ENCODE results near the gene SLC9A7. TPM values are rescaled to one million over a fixed set of nuclear protein-coding genes. Genes with fewer than 3 reads are reported as not detected.

Gene SLC9A7
- total RNA-seq, 1 donor from 2014 or later, result 5.0 TPM

GRCh38 chrX:46739736-46740135 is 19.2 kb downstream of the SLC9A7 start:
- no peak overlapping the region for H3K27ac Mint-ChIP-seq (ENCODE audit: unreplicated experiment)
- H3K4me3 Mint-ChIP-seq (ENCODE audit: unreplicated experiment), result no peak overlapping the region
- no peaks in the 10 kb centered on the region for H3K4me1 Mint-ChIP-seq (ENCODE audit: low read depth, unreplicated experiment)
- H3K9me3 Mint-ChIP-seq (ENCODE audit: unreplicated experiment), result peaks cover 2% of the 10 kb centered on the region
- DNase-seq, result no peak
- no peak for TF ChIP-seq CTCF (IDR thresholded peaks at IDR 0.05; ENCODE audit: partially characterized antibody, unreplicated experiment)
- peaks cover 15% of the 10 kb centered on the region for H3K36me3 Mint-ChIP-seq (ENCODE audit: unreplicated experiment)
- H3K27me3 Mint-ChIP-seq (ENCODE audit: unreplicated experiment), result no peaks in the 10 kb centered on the region

GRCh38 chrX:46737462-46737861 is 21.5 kb downstream of the SLC9A7 start:
- H3K9me3 Mint-ChIP-seq (ENCODE audit: unreplicated experiment), result peaks cover 2% of the 10 kb centered on the region
- H3K36me3 Mint-ChIP-seq (ENCODE audit: unreplicated experiment), result peaks cover 15% of the 10 kb centered on the region
- TF ChIP-seq CTCF (IDR thresholded peaks at IDR 0.05; ENCODE audit: partially characterized antibody, unreplicated experiment), result no peak
- H3K27ac Mint-ChIP-seq (ENCODE audit: unreplicated experiment), result no peak overlapping the region
- H3K4me1 Mint-ChIP-seq (ENCODE audit: low read depth, unreplicated experiment), result no peaks in the 10 kb centered on the region
- no peak for DNase-seq
- no peaks in the 10 kb centered on the region for H3K27me3 Mint-ChIP-seq (ENCODE audit: unreplicated experiment)
- H3K4me3 Mint-ChIP-seq (ENCODE audit: unreplicated experiment), result no peak overlapping the region

- Mint-ChIP-seq H3K4me1 (ENCODE audit: low read depth, unreplicated experiment) (no peaks in the 10 kb centered on the region), H3K4me3 (ENCODE audit: unreplicated experiment) (no peak overlapping the region), H3K27ac (ENCODE audit: unreplicated experiment) (no peak overlapping the region), H3K36me3 (ENCODE audit: unreplicated experiment) (peaks cover 15% of the 10 kb centered on the region), H3K27me3 (ENCODE audit: unreplicated experiment) (no peaks in the 10 kb centered on the region), H3K9me3 (ENCODE audit: unreplicated experiment) (peaks cover 2% of the 10 kb centered on the region)
- TF ChIP-seq CTCF (IDR thresholded peaks at IDR 0.05; ENCODE audit: partially characterized antibody, unreplicated experiment), result no peak
- DNase-seq, result no peak
Measured at GRCh38 chrX:46737041-46737440, 21.9 kb downstream of the SLC9A7 start.

- no peaks in the 10 kb centered on the region for H3K27me3 Mint-ChIP-seq (ENCODE audit: unreplicated experiment)
Measured at GRCh38 chrX:46735622-46736021, 23.3 kb downstream of the SLC9A7 start.

GRCh38 chrX:46733226-46733625 is 25.7 kb downstream of the SLC9A7 start:
- Mint-ChIP-seq H3K27me3 (ENCODE audit: unreplicated experiment) (no peaks in the 10 kb centered on the region), H3K27ac (ENCODE audit: unreplicated experiment) (no peak overlapping the region), H3K4me3 (ENCODE audit: unreplicated experiment) (no peak overlapping the region), H3K9me3 (ENCODE audit: unreplicated experiment) (peaks cover 2% of the 10 kb centered on the region), H3K4me1 (ENCODE audit: low read depth, unreplicated experiment) (no peaks in the 10 kb centered on the region), H3K36me3 (ENCODE audit: unreplicated experiment) (peaks cover 15% of the 10 kb centered on the region)
- no peak for TF ChIP-seq CTCF (IDR thresholded peaks at IDR 0.05; ENCODE audit: partially characterized antibody, unreplicated experiment)
- DNase-seq, result no peak

More at GRCh38 chrX:46735622-46736021, 23.3 kb downstream of the SLC9A7 start:
- peaks cover 15% of the 10 kb centered on the region for H3K36me3 Mint-ChIP-seq (ENCODE audit: unreplicated experiment)
- no peak overlapping the region for H3K27ac Mint-ChIP-seq (ENCODE audit: unreplicated experiment)
- no peak for DNase-seq
- H3K9me3 Mint-ChIP-seq (ENCODE audit: unreplicated experiment), result peaks cover 2% of the 10 kb centered on the region
- H3K4me1 Mint-ChIP-seq (ENCODE audit: low read depth, unreplicated experiment), result no peaks in the 10 kb centered on the region
- no peak overlapping the region for H3K4me3 Mint-ChIP-seq (ENCODE audit: unreplicated experiment)
- no peak for TF ChIP-seq CTCF (IDR thresholded peaks at IDR 0.05; ENCODE audit: partially characterized antibody, unreplicated experiment)
